SHP77 (cell line): Measurements from ENCODE around the gene USP5.
A peak's percentile ranks its signal among the peaks of the same experiment; 100 is the strongest.

ENCODE experiments used
- DNase-seq, 2 experiments: peaks; one replicate each; lab custom pipeline; 2025; lab: John Stamatoyannopoulos, UW

The USP5 gene

DNA sequence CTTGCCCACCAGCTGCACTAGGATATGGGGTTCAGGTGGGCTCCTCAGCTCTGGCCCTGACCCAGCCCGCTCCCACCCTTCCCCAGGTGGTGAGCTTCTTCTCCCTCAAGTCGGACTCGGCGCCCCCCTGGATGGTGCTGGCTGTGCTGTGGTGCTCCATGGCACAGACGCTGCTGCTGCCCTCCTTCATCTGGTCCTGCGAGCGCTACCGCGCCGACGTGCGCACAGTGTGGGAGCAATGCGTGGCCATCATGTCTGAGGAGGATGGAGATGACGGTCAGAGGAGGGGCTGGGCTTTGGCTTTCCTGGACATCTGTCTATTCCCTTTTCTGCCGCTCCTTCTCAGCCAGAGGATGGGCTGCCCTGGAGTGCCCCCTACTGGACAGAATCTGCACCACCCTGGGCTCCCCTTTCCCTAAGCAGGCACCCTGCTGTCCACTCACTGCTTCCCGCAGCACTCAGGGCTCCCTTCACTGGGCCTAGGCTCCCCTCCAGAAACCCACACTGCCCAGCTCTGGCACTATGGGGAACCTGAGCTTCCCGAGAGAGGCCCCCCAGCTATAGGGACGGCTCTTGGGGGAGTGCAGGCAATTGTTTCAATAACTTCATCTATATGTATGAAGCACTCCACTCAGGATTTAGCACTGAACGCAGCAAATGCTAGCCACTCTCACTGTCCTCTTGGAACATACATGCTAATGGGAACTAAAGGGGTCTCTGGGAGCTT is 26.4 kb upstream of the USP5 start:
- DNase-seq: peak; percentile 15 to 51

DNA sequence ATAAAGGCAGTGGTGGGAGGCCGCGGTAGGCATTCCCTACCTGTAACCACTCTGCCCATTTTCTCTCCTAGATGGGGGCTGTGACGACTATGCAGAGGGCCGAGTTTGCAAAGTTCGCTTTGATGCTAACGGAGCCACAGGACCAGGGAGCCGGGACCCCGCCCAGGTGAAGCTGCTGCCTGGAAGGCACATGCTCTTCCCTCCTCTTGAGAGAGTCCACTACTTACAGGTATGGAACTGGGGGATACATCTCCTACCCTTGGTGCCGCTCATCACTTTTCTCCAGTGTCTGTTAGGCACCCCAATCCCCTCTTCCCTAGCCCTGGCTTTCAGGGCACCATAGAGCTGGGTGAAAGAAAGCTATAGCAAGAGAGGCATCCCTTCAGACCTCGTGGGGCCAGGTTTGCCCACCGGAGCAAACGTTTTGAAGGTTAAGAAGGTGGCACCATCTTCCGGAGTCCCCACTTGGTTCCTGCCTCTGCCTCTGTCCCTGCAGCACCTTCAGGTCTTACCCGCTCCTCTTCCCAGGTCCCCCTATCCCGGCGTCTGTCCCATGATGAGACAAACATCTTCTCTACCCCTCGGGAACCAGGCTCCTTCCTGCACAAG is 25.7 kb upstream of the USP5 start:
- no peak for DNase-seq

DNA sequence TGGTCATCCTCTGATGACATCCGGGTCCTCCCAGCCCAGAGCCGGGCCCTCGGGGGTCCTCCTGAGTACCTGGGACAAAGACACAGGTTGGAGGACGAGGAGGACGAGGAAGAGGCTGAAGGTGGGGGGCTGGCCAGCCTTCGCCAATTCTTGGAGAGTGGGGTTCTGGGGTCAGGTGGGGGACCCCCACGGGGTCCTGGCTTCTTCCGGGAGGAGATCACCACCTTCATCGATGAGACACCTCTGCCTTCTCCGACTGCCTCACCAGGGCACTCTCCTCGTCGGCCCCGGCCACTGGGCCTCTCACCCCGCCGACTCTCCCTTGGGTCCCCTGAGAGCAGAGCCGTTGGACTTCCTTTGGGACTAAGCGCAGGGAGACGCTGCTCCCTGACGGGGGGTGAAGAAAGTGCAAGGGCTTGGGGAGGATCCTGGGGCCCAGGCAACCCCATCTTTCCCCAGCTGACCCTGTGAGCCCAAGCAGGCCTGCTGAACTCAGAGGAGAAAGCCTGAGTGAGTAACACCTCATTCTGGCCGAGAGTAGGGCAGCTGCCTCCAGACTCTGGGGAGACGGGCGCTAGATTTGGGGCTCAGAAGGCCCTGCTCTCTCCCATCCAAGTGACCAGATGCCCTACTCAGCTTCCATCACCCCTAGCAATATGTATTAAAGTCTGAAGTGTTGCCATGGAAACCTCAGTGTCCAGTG is 25.1 kb upstream of the USP5 start:
- no peak for DNase-seq

DNA sequence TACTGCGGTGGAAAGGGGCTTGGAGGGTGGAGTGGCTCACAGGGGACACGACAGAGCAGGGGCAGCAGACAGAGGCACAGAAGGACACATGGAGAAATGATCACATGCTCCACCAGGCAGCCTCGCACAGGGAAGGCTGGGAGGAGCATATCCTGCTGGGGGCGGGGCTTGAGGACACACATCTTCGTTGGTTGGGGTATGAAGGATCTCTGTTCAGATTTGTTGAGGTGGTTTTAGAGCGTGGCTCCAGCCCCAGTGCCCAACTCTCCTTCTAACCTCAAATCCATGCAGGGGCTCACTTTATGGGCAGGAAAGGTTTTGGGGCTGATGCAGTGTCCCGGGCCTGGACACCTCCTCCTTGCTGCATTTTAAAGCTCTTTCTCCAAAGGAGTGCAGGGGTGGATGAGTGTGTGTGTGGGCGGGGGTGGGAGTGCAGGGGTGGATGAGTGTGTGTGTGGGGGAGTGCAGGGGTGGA is 24.5 kb upstream of the USP5 start:
- DNase-seq: peak; percentile 36 to 60

DNA sequence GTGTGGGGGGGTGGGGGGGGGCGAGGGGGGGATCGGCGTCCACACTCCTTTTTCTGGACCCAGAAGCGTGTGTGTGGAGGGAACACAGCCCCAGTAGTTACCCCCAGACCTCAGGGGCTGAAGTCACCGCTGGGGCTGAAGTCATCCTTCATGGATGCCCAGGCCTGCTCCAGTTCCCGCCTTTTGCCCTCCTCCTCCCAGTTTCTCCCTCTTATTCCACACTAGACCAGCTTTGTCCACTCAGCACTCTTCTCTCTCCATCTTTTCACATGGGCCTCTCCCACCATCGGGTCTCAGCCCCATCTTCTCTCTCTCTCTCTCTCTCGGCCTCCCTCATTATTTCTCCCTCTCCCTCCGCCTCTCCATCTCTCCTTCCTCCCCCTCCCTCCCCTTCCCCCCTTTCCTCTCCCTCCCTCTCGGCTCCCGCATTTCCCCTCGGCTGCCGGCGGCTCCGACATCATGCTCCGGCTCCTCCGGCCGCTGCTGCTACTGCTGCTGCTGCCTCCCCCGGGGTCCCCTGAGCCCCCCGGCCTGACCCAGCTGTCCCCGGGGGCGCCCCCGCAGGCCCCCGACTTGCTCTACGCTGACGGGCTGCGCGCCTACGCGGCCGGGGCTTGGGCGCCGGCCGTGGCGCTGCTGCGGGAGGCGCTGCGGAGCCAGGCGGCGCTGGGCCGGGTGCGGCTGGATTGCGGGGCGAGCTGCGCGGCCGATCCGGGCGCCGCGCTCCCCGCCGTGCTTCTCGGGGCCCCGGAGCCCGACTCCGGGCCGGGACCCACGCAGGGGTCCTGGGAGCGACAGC is 23.8 kb upstream of the USP5 start, which contains the start of gene P3H3:
Gene P3H3, plus strand, starts transcription at position 426 of the 799 bp plus-strand sequence. Its CDS starts 34 bp downstream, at position 460.
- DNase-seq: peak in 1 of 2 experiments; percentile 6

DNA sequence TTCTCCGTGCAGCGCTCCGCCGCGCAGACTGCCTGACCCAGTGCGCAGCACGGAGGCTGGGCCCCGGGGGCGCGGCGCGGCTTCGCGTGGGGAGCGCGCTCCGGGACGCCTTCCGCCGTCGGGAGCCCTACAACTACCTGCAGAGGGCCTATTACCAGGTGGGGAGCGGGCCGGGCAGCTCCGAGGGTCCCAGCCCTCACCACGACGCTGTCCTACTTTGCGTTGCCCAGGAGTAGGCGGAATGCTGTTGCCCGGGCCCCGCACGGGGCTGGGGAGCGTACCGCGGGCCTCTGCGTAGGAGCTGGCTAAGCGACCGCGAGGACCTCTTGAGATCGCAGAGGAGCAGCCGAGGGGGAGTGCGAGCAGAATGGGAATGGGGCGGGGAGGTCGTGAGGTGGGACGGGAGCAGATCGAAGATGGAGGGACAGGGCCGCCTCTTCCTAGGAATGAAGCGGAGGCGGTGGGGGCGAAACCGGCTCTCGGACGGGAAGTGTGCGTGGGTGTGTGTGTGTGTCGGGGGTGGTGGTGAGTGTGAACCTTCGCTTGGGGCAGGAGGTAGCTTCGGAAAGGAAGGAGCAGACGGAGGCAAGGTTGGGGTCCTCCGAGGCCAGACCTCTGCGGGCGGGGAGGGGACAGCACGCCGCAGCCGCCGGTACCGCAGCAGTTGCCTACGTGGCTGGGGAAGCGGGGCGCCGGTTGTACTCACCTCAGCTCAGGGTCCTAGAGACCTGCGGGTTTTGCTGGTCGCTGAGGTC is 23.0 kb upstream of the USP5 start:
- no peak for DNase-seq

DNA sequence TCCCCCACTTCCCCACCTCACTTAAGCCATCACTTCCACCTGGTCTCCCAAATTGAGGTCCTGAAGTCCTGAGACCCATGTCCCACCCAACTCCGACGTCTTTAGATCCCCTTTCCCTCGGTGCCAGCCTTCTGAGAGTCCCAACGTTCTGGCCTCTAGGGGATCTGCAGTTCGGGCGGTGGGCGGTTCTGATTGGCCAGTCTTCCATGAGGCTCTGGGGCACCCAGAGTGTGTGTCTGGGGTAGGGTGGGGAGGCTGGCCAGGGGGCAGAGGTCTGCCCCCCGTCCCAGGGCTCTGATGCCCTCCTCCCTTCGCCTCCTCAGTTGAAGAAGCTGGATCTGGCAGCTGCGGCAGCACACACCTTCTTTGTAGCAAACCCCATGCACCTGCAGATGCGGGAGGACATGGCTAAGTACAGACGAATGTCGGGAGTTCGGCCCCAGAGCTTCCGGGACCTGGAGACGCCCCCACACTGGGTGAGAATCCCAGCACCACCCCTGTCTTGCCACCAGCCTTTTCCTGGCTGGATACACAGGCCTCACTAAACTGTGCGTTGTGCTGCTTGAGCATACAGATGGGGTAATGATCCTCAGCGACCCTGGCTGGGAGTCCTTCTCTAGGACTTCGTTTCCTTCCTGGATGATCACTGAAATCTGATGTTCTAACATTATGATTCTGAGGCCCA is 22.3 kb upstream of the USP5 start:
- DNase-seq: no peak

DNA sequence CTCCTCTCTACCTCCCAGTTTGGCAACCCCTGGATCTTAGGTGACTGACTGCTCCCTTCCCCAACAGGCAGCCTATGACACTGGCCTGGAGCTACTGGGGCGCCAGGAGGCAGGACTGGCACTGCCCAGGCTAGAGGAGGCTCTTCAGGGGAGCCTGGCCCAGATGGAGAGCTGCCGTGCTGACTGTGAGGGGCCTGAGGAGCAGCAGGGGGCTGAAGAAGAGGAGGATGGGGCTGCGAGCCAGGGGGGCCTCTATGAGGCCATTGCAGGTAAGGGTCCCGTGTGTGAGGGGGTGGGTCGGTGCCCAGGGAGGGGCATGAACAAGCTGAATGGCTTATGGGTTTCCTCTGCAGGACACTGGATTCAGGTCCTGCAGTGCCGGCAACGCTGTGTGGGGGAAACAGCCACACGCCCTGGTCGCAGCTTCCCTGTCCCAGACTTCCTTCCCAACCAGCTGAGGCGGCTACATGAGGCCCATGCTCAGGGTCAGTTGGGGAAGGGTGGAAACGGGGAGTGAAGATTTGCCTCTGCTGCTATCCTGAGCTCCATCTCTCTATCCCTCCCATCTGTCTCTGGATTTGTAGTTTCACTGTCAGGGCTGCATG is 21.6 kb upstream of the USP5 start:
- no peak for DNase-seq

DNA sequence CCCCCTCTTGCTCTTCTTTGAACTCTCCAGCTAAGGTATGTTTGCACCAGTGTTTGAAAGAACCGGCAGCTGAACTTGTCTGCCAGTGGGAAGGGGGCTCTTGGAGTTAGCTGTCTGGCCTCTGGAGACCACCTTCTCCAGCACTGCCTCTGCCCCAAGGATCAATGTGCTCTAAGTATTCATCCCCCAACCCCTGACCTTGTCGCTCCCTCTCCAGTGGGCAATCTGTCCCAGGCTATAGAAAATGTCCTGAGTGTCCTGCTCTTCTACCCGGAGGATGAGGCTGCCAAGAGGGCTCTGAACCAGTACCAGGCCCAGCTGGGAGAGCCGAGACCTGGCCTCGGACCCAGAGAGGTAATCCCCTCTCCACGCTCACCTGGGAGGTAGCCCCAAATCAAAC is 21.0 kb upstream of the USP5 start:
- DNase-seq: no peak

DNA sequence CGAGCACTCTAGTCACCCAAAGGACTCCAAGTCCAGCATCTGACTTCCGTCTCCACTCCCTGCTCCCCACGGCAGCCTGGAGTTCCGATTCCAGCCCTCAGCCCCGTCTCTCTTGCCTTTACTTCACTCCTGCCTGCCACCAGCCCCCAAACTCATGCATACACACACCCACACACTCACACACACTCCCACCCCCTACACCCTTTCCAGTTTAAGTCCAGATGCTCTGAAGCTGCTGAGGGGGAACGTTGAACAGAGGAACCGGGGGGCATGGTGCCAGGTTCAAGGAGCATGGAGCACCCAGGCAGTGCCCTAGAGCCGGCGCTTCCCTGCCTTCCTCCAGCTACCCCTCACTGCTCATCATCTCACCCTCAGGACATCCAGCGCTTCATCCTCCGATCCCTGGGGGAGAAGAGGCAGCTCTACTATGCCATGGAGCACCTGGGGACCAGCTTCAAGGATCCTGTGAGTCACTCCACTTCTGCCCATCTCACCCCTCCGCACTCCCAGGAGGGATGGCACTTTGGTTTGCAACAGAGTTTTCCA is 20.4 kb upstream of the USP5 start:
- DNase-seq: no peak

DNA sequence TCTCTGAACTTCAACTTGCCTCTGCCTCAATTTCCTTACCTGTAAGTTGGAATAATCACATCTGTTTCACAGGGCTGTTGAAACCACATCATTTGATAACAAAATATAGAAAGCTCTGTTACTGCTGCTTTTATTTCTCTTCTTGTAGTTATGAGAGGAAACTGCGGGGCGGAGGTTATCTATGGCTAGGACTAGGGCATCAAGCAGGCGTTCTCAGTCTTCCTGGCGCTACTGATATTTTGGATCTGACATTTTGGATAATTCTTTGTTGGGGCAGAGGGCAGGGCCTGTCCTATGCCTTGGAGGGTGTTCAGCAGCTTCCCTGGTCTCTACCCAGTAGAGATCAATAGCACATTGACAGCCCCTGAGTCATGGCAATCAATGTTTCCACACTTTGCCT is 19.8 kb upstream of the USP5 start:
- no peak for DNase-seq

DNA sequence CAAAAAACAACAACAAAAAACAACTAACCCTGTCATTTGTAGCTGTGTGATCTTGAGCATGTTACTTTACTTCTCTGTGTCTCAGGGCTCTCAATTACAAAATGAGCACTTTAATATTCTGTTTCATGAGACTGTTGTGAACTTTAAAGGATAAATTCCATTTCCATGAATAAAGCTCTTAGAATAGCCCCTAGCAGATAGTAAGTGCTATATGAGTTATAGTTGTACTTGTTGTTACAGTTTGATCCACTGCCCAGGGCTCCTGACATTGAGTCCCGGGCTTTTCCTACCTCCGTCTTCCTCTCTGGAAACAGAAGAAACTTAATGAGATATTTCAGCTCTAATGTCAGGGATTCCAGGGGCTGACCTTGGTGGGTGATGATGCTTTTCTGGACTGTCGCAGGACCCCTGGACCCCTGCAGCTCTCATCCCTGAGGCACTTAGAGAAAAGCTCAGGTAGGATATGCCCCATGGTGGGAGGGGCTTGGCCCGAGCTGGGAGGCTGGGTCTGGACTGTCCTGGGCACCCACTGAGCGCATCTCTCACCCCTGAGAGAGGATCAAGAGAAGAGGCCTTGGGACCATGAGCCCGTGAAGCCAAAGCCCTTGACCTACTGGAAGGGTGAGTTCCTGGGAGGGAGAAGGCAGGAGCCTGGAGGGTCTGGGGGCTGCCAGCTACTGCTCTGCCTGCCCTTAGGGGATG is 18.6 kb upstream of the USP5 start:
- DNase-seq: no peak

DNA sequence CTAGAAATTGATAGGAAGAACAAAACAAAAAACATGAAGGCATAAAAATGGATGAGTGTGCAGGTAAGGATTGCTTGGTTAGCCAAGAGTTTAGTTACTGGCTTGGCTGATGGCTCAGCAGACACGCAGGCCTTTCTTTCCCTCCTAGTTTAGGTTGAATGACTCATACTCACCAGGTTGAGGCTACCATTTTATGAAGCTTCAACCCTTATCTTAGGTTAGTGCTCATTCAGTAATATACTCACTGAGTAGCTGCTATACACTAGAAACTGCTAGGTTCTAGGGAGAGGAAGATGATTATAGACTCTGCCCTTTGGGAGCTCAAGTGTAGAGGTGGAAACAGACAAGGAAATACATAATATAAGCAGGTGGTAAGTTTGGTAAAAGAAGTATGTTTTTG is 17.7 kb upstream of the USP5 start:
- no peak for DNase-seq

DNA sequence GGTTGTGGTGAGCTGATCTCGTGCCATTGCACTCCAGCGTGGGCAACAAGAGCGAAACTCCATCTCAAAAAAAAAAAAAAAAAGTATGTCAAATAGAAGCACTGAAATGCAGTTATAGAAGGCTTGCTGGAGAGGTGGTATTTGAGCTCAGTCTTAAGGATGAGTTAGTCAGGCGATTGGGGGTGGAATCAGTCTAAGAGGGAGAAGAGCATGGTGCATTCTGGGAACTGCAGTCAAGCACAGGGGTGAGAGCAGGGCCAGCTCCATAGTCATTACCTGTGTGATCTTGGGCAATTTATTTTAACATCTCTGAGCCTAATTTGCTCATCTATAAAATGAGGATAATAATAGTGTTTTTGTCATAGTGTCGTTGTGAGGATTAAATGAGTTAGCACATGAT is 17.1 kb upstream of the USP5 start:
- DNase-seq: no peak

DNA sequence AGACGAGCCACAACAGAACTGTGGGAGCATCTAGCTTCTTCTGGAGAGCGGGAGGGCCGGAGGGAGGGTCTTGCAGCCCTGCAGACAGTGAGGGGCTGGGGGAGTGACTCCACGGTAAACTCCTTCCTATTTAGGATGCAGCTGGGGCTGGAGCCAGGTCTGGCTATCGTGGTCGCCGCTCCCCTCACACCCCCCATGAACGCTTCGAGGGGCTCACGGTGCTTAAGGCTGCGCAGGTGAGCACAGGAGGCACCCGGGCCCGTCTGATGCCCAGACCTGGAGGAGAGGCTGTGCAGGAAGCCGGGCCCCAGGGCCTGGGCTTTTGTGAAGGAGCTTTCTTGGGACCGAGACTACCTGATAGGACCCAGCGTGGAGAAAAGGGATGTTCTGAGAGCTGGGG is 15.1 kb upstream of the USP5 start:
- DNase-seq: no peak

DNA sequence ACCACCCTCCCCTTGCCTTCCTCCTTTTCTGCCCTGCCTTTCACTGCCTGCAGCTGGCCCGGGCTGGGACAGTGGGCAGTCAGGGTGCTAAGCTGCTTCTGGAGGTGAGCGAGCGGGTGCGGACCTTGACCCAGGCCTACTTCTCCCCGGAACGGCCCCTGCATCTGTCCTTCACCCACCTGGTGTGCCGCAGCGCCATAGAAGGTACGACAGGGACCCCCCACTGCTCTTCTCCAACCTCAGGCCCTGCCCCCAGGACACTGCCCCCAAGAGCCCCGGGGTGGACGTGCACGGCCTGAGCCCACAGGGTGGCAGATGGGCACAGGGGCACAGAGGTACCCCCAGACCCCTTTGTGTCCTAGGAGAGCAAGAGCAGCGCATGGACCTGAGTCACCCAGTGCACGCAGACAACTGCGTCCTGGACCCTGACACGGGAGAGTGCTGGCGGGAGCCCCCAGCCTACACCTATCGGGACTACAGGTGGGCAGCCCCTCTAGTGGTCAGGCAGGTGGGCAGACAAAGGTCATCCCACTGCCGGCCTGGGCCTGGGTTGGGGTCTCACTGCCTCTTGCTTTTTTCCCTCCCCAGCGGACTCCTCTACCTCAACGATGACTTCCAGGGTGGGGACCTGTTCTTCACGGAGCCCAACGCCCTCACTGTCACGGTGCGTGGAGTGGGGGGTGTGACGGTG is 14.4 kb upstream of the USP5 start:
- no peak for DNase-seq

DNA sequence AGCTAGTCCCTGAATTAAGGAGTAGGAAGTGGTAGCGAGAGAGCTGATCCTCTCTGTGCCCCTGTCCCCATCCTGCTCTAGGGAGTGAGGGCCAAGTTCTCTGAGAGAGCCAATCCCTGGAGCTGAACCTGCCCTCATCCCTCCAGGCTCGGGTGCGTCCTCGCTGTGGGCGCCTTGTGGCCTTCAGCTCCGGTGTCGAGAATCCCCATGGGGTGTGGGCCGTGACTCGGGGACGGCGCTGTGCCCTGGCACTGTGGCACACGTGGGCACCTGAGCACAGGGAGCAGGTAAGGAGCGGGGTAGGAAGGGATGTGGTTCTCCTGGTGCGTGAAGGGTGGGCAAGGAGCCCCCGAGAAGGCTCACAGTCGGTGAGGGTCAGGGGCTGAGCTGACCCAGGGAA is 13.1 kb upstream of the USP5 start:
- no peak for DNase-seq

DNA sequence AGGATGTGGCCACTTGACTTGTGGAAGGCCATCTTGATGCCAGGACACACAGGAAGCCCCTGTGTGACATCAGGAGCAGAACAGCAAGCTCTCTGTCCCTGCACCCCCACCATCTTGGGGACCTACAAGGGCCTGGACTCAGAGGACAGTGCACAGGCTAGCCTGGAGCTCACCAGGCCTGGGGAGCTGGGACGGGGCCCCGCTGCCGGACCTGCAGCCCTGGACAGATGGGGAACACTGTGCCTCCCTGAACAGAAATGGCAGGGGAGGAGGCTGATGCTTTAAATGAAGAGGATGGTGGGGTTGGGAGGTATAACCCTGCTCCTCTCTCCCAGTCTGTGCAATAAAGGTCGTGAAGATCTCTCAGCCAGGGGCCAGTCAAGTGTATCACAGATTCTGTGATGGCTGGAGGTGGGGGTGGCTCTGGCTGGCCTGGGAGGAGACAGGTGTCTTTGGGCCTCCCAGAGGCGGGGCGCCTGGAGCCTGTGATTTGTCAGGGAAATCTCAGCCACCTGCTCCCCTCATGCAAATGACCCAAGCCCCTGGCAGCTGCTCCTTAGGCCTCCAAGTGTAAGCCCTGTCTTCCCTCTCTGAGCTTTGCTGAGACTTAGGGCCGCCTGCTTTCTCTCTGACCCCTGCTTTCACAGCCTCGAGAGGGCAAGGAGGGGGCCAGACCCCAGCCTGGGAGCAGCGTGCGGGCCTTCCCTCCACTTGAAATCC is 12.3 kb upstream of the USP5 start:
- peak in 1 of 2 experiments; percentile 9 for DNase-seq
